Keratinocyte (primary cell): ENCODE measurements around the gene PRCP. TPM values are rescaled to one million over a fixed set of nuclear protein-coding genes. Genes with fewer than 3 reads are reported as not detected.

Experiments
- DNase-seq: peaks from one replicate; pipeline ENCODE4 v3.0.0-alpha.2; 2011; ENCODE audit warnings: low read depth, missing footprints, low spot score
- FAIRE-seq: peaks from 2 replicates; lab custom pipeline; 2011; peaks lifted over from hg19 to GRCh38; lab: Jason Lieb, UNC
- H2AFZ ChIP-seq: 2 replicates; pipeline ENCODE4 v1.6.0; 2012; ENCODE audit warnings: low read length, control low read depth, inconsistent platforms; ENCODE audit not compliant: control insufficient read depth
- H3K27ac ChIP-seq: 2 replicates; pipeline ENCODE4 v1.5.1; 2011; ENCODE audit warnings: low read length; ENCODE audit not compliant: control insufficient read depth, insufficient read depth
- H3K27me3 ChIP-seq: 3 replicates; pipeline ENCODE4 v1.6.0; 2011; ENCODE audit warnings: low read length; ENCODE audit not compliant: control insufficient read depth, insufficient read depth; ENCODE audit errors: extremely low read depth
- H3K36me3 ChIP-seq, 2 experiments: 2 replicates in 1 of 2; 3 replicates in 1 of 2; pipeline ENCODE4 v1.5.1; 2011; ENCODE audit warnings: low read length in 2 of 2, mild to moderate bottlenecking in 1 of 2; ENCODE audit not compliant: control insufficient read depth in 2 of 2, insufficient read depth in 2 of 2; ENCODE audit errors: extremely low read depth in 1 of 2
- H3K4me1 ChIP-seq: 3 replicates; pipeline ENCODE4 v1.5.1; 2011; ENCODE audit warnings: low read length; ENCODE audit not compliant: control insufficient read depth, insufficient read depth; ENCODE audit errors: extremely low read depth
- H3K4me2 ChIP-seq: 3 replicates; pipeline ENCODE4 v1.6.0; 2011; ENCODE audit warnings: low read depth, low read length; ENCODE audit not compliant: control insufficient read depth, insufficient read depth; ENCODE audit errors: extremely low read depth
- H3K4me3 ChIP-seq, 3 experiments: fragments of 200-600 bp in 1 of 3; sonication (generic) in 1 of 3; 2 replicates in 2 of 3; 3 replicates in 1 of 3; pipeline ENCODE4 v1.5.1; 2011 to 2016; ENCODE audit warnings: low read length in 3 of 3, mild to moderate bottlenecking in 3 of 3, control low read depth in 2 of 3, inconsistent platforms in 1 of 3, low read depth in 1 of 3, mixed read lengths in 1 of 3, mixed run types in 1 of 3, moderate library complexity in 1 of 3; ENCODE audit not compliant: control insufficient read depth in 2 of 3, insufficient read depth in 2 of 3; ENCODE audit errors: extremely low read depth in 1 of 3
- H3K79me2 ChIP-seq: 2 replicates; pipeline ENCODE4 v1.6.0; 2012; ENCODE audit warnings: low read length; ENCODE audit not compliant: control insufficient read depth, insufficient read depth
- H3K9ac ChIP-seq: 3 replicates; pipeline ENCODE4 v1.6.0; 2011; ENCODE audit warnings: low read length; ENCODE audit not compliant: control insufficient read depth, insufficient read depth; ENCODE audit errors: extremely low read depth
- H3K9me1 ChIP-seq: 3 replicates; pipeline ENCODE4 v1.6.0; 2011; ENCODE audit warnings: low read length; ENCODE audit not compliant: control insufficient read depth, insufficient read depth; ENCODE audit errors: extremely low read depth
- H3K9me3 ChIP-seq: 2 replicates; pipeline ENCODE4 v1.5.1; 2012; ENCODE audit warnings: low read depth, low read length; ENCODE audit not compliant: control insufficient read depth
- H4K20me1 ChIP-seq: 3 replicates; pipeline ENCODE4 v1.6.0; 2011; ENCODE audit warnings: low read length; ENCODE audit not compliant: control insufficient read depth, insufficient read depth; ENCODE audit errors: extremely low read depth
- EZH2 ChIP-seq: IDR thresholded peaks from one replicate; pipeline ENCODE4 v1.6.1; 2012; ENCODE audit warnings: inconsistent platforms, mild to moderate bottlenecking, low read length, moderate library complexity
- dilution Hi-C: fragments of 300-500 bp; cut with MboI; formaldehyde crosslinking; loops from one replicate; pipeline ENCODE4 v1.7.0; 2020; ENCODE audit warnings: low sequenced_read_pairs; ENCODE audit not compliant: extremely low pct_ligation_motif_present
- polyA plus RNA-seq, 5 experiments: library from polyadenylated mRNA; depleted of rRNA in 3 of 5; stranded (reverse) in 3 of 5; stranded (forward) in 1 of 5; unstranded in 1 of 5; fragments of >200 nt; gene quantifications; 1 replicate in 1 of 5; 2 replicates in 3 of 5; 3 replicates in 1 of 5; pipeline versions ENCODE4 v1.2.1 to v1.2.3, GENCODE V29; 2011 to 2012; ENCODE audit warnings: missing spikeins in 2 of 5, low read depth in 1 of 5, low replicate concordance in 1 of 5
- TF ChIP-seq, protein P1 (sequence below), 3 experiments: IDR thresholded peaks in 1 of 3; conservative IDR thresholded peaks in 1 of 3; optimal IDR thresholded peaks in 1 of 3; 2 replicates in 2 of 3; 3 replicates in 1 of 3; pipeline versions ENCODE3 to v1.5.1; 2011; ENCODE audit warnings: low read length in 3 of 3, mild to moderate bottlenecking in 3 of 3, moderate library complexity in 2 of 3, control low read depth in 1 of 3, inconsistent platforms in 1 of 3; ENCODE audit not compliant: insufficient read depth in 2 of 3; ENCODE audit errors: extremely low read depth in 1 of 3

Gene PRCP
- polyA plus RNA-seq, 1 donor (not counting 4 experiments of a cell fraction or from before 2014, with no cell fraction given), result 43.5 TPM

DNA sequence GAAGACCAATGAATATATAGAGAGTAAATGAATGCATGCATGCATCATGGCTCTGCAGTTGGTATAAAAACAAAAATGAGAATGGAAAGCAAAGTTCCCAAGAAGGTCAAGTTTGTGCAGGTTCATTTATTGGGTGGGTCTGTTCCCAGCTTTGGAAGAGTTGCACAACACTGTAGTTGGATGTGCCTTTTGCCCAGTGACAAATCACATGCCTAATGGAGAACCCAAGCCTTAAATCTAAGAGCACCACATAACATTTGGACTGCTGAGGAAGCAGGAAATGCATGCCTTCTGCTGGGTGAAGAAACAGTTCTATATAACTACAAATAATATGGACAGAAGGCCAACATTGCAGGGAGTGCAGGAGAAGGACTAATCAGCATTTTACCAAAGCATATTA lies 30.6 kb downstream of the PRCP start:
- H3K4me3 ChIP-seq, result no peak overlapping the region
- FAIRE-seq (peak; percentile 20), DNase-seq (no peak)
- no peaks in the 10 kb centered on the region for H3K36me3 ChIP-seq
- TF ChIP-seq, protein P1, sequence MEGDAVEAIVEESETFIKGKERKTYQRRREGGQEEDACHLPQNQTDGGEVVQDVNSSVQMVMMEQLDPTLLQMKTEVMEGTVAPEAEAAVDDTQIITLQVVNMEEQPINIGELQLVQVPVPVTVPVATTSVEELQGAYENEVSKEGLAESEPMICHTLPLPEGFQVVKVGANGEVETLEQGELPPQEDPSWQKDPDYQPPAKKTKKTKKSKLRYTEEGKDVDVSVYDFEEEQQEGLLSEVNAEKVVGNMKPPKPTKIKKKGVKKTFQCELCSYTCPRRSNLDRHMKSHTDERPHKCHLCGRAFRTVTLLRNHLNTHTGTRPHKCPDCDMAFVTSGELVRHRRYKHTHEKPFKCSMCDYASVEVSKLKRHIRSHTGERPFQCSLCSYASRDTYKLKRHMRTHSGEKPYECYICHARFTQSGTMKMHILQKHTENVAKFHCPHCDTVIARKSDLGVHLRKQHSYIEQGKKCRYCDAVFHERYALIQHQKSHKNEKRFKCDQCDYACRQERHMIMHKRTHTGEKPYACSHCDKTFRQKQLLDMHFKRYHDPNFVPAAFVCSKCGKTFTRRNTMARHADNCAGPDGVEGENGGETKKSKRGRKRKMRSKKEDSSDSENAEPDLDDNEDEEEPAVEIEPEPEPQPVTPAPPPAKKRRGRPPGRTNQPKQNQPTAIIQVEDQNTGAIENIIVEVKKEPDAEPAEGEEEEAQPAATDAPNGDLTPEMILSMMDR (optimal IDR thresholded peaks at IDR 0.05 in 1 of 3, IDR thresholded peaks at IDR 0.05 in 1 of 3, conservative IDR thresholded peaks at IDR 0.05 in 1 of 3; ENCODE audit: extremely low read depth in 1 of 3, insufficient read depth in 2 of 3, low read length in 3 of 3), result no peak
- no peak for TF ChIP-seq EZH2
- dilution Hi-C loops, result no loop called here
- H3K9ac ChIP-seq, result no peak overlapping the region
- no peaks in the 10 kb centered on the region for H3K9me1 ChIP-seq
- H3K9me3 ChIP-seq, result no peaks in the 10 kb centered on the region
- no peaks in the 10 kb centered on the region for H3K27me3 ChIP-seq
- no peaks in the 10 kb centered on the region for H3K79me2 ChIP-seq
- no peak overlapping the region for H2AFZ ChIP-seq
- H4K20me1 ChIP-seq, result no peaks in the 10 kb centered on the region
- peaks cover 6% of the 10 kb centered on the region for H3K4me1 ChIP-seq
- no peak overlapping the region for H3K4me2 ChIP-seq
- no peak overlapping the region for H3K27ac ChIP-seq

DNA sequence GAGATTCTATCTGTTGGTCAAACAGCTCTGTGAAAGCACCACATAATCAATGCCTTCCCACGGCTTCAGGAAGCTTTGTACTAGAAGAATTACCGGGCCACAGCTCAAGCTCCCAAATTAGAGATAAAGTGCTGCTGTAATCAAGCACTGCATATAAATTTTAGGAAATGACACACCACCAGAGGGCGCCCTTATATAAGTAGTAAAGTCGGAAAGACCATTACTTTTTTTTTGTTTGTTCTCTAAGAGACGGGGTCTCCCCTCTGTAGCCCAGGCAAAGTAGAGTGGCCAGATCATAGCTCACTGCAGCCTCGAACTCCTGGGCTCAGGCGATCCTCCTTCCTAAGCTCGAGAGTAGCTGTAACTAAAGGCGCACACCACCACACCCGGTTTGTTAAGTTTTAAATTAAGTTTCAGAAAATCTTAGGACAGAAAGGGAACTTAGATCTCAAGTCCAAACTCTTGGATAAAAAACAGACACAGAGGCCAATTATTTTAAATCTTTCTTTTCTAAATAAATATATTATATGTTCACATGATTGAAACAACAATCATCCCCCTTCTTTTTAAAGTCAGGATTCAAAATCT lies 32.6 kb downstream of the PRCP start:
- H3K4me1 ChIP-seq, result peaks cover 6% of the 10 kb centered on the region
- H2AFZ ChIP-seq, result peak overlapping the region; percentile 81
- peak overlapping the region in 2 of 3 experiments; percentile 33 to 41 for H3K4me3 ChIP-seq
- H4K20me1 ChIP-seq, result no peaks in the 10 kb centered on the region
- H3K4me2 ChIP-seq, result peak overlapping the region; percentile 65
- TF ChIP-seq EZH2, result no peak
- TF ChIP-seq, protein P1 (optimal IDR thresholded peaks at IDR 0.05 in 1 of 3, IDR thresholded peaks at IDR 0.05 in 1 of 3, conservative IDR thresholded peaks at IDR 0.05 in 1 of 3; ENCODE audit: extremely low read depth in 1 of 3, insufficient read depth in 2 of 3, low read length in 3 of 3), result peak; percentile 13 to 63 (median 53)
- H3K36me3 ChIP-seq, result no peaks in the 10 kb centered on the region
- no peaks in the 10 kb centered on the region for H3K27me3 ChIP-seq
- FAIRE-seq (no peak), DNase-seq (peak; percentile 46)
- dilution Hi-C loops, result no loop called here
- no peak overlapping the region for H3K27ac ChIP-seq
- H3K9me1 ChIP-seq, result no peaks in the 10 kb centered on the region
- no peaks in the 10 kb centered on the region for H3K9me3 ChIP-seq
- H3K9ac ChIP-seq, result no peak overlapping the region
- no peaks in the 10 kb centered on the region for H3K79me2 ChIP-seq
